Liver (tissue), 3 donors: ENCODE measurements around the gene GGA1.

Experiments used
- ATF3 ChIP-seq: IDR thresholded peaks from 2 replicates; pipeline ENCODE4 v1.6.1; 2016; ENCODE audit warnings: antibody characterized with exemption
- CTCF ChIP-seq: fragments of 150-350 bp; IDR thresholded peaks from 2 replicates; pipeline ENCODE4 v1.5.1; 2017; ENCODE audit warnings: improper control_type of control experiment, low read depth, low read length; ENCODE audit not compliant: missing input control
- EGR1 ChIP-seq, 2 donors: IDR thresholded peaks; 2 replicates each; pipeline ENCODE4 v1.6.1; 2016 to 2018; ENCODE audit warnings: antibody characterized with exemption in 2 of 2, low read depth in 2 of 2
- GABPA ChIP-seq, 2 donors: IDR thresholded peaks in 1 of 2; conservative IDR thresholded peaks in 1 of 2; 2 replicates each; pipeline ENCODE4 v1.6.1; 2016; ENCODE audit warnings: antibody characterized with exemption in 2 of 2, mild to moderate bottlenecking in 1 of 2, moderate library complexity in 1 of 2
- HNF4G ChIP-seq: IDR thresholded peaks from 2 replicates; pipeline ENCODE4 v1.6.1; 2016; ENCODE audit warnings: antibody characterized with exemption
- MAX ChIP-seq: IDR thresholded peaks from 2 replicates; pipeline ENCODE4 v1.6.1; 2016; ENCODE audit warnings: antibody characterized with exemption
- NR2F2 ChIP-seq: IDR thresholded peaks from 2 replicates; pipeline ENCODE4 v1.6.1; 2016; ENCODE audit warnings: antibody characterized with exemption
- RAD21 ChIP-seq, 2 donors: IDR thresholded peaks; 2 replicates each; pipeline ENCODE4 v1.6.1; 2016; ENCODE audit warnings: antibody characterized with exemption in 2 of 2, mild to moderate bottlenecking in 2 of 2
- REST ChIP-seq: IDR thresholded peaks from 2 replicates; pipeline ENCODE4 v1.6.1; 2016; ENCODE audit warnings: antibody characterized with exemption, mild to moderate bottlenecking
- SP1 ChIP-seq: IDR thresholded peaks from 2 replicates; pipeline ENCODE4 v1.6.1; 2018; ENCODE audit warnings: antibody characterized with exemption, mild to moderate bottlenecking
- TAF1 ChIP-seq: conservative IDR thresholded peaks from 2 replicates; pipeline ENCODE4 v1.6.1; 2016; ENCODE audit warnings: antibody characterized with exemption, mild to moderate bottlenecking
- YY1 ChIP-seq: IDR thresholded peaks from 2 replicates; pipeline ENCODE4 v1.6.1; 2016; ENCODE audit warnings: antibody characterized with exemption, mild to moderate bottlenecking
- donor health status: healthy.
- donor health status: healthy.

GRCh38 chr22:37627545-37627944, 18.9 kb downstream of the GGA1 start:
- TF ChIP-seq CTCF = no peak
- no peak for TF ChIP-seq TAF1
- TF ChIP-seq NR2F2 = no peak
- no peak for TF ChIP-seq SP1
- no peak for TF ChIP-seq RAD21 (IDR thresholded peaks at IDR 0.05)
- TF ChIP-seq ATF3 = no peak
- TF ChIP-seq MAX = no peak
- no peak for TF ChIP-seq GABPA (IDR thresholded peaks at IDR 0.05 in 1 of 2, conservative IDR thresholded peaks at IDR 0.05 in 1 of 2)
- TF ChIP-seq EGR1 (IDR thresholded peaks at IDR 0.05; ENCODE audit: low read depth in 2 of 2) = no peak
- no peak for TF ChIP-seq REST
- TF ChIP-seq YY1 = no peak
- TF ChIP-seq HNF4G = no peak
